ENCODE data around the gene TMEM217.

GRCh38 chr6:37169496-37170272 lies 88.3 kb downstream of the TMEM217 start, which contains the start of gene PIM1:
- no peak for TF ChIP-seq CTCF (IDR thresholded peaks at IDR 0.05)
- peak; percentile 78 for TF ChIP-seq CHD2 (IDR thresholded peaks at IDR 0.05; ENCODE audit: low read length, partially characterized antibody)
- TF ChIP-seq NFIC (IDR thresholded peaks at IDR 0.05; ENCODE audit: borderline replicate concordance) = peak; percentile 29
- TF ChIP-seq RCOR1 (IDR thresholded peaks at IDR 0.05; ENCODE audit: low read length) = no peak
- TF ChIP-seq EP300 (IDR thresholded peaks at IDR 0.05; ENCODE audit: borderline replicate concordance in 1 of 2, low read depth in 1 of 2, low read length in 1 of 2) = peak in 1 of 2 experiments; percentile 31; a peak in 1 of 4 replicates
- no peak for TF ChIP-seq YY1 (IDR thresholded peaks at IDR 0.05; ENCODE audit: low read depth)
- no peak for TF ChIP-seq JUND (IDR thresholded peaks at IDR 0.05)
- TF ChIP-seq, protein P1, sequence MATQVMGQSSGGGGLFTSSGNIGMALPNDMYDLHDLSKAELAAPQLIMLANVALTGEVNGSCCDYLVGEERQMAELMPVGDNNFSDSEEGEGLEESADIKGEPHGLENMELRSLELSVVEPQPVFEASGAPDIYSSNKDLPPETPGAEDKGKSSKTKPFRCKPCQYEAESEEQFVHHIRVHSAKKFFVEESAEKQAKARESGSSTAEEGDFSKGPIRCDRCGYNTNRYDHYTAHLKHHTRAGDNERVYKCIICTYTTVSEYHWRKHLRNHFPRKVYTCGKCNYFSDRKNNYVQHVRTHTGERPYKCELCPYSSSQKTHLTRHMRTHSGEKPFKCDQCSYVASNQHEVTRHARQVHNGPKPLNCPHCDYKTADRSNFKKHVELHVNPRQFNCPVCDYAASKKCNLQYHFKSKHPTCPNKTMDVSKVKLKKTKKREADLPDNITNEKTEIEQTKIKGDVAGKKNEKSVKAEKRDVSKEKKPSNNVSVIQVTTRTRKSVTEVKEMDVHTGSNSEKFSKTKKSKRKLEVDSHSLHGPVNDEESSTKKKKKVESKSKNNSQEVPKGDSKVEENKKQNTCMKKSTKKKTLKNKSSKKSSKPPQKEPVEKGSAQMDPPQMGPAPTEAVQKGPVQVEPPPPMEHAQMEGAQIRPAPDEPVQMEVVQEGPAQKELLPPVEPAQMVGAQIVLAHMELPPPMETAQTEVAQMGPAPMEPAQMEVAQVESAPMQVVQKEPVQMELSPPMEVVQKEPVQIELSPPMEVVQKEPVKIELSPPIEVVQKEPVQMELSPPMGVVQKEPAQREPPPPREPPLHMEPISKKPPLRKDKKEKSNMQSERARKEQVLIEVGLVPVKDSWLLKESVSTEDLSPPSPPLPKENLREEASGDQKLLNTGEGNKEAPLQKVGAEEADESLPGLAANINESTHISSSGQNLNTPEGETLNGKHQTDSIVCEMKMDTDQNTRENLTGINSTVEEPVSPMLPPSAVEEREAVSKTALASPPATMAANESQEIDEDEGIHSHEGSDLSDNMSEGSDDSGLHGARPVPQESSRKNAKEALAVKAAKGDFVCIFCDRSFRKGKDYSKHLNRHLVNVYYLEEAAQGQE (IDR thresholded peaks at IDR 0.05; ENCODE audit: low read depth, low read length) = no peak
- no peak for TF ChIP-seq EZH2phosphoT487 (IDR thresholded peaks at IDR 0.05; ENCODE audit: borderline replicate concordance, low read depth)
- TF ChIP-seq, protein P2, sequence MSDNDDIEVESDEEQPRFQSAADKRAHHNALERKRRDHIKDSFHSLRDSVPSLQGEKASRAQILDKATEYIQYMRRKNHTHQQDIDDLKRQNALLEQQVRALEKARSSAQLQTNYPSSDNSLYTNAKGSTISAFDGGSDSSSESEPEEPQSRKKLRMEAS (IDR thresholded peaks at IDR 0.05; ENCODE audit: low read depth) = peak; percentile 81
- no peak for TF ChIP-seq TEAD4 (IDR thresholded peaks at IDR 0.05; ENCODE audit: borderline replicate concordance, insufficient read depth)
- TF ChIP-seq MEF2A (IDR thresholded peaks at IDR 0.05; ENCODE audit: borderline replicate concordance, low read depth) = no peak
- 0 out of 2 replicates have a peak, but pooled peaks have one; percentile 27 for TF ChIP-seq POLR2AphosphoS5 (IDR thresholded peaks at IDR 0.05; ENCODE audit: low read depth, low read length)

All from SK-N-SH (cell line).